Peyer's patch (tissue), 4 donors: ENCODE data around the gene IFNG. TPM values are rescaled to one million over a fixed set of nuclear protein-coding genes. Genes with fewer than 3 reads are reported as not detected.
"Not testable (repeated sequence)": the region's sequence is repeated elsewhere in the genome, so short reads cannot be mapped to it uniquely, and the experiment has no call there.

Experiments
- DNase-seq, 3 donors: peaks; one replicate each; pipeline ENCODE4 v3.0.0-alpha.2; 2017 to 2019
- H3K27ac ChIP-seq, 4 donors: fragments of 200-600 bp; sonication (generic); one replicate each; pipeline ENCODE4 v1.5.1; 2016 to 2019
- H3K27me3 ChIP-seq, 2 donors: fragments of 200-600 bp; sonication (generic); one replicate each; pipeline ENCODE4 v1.5.1; 2019
- H3K36me3 ChIP-seq, 3 donors: fragments of 200-600 bp; sonication (generic); one replicate each; pipeline ENCODE4 v1.5.1; 2016 to 2019
- H3K4me1 ChIP-seq, 4 donors: fragments of 200-600 bp; sonication (generic); one replicate each; pipeline ENCODE4 v1.5.1; 2016 to 2019
- H3K4me3 ChIP-seq, 4 donors: fragments of 200-600 bp; sonication (generic); 1 replicate in 3 of 4; 2 replicates in 1 of 4; pipeline ENCODE4 v1.5.1; 2016 to 2019; ENCODE audit warnings: mild to moderate bottlenecking in 1 of 4
- H3K9me3 ChIP-seq, 4 donors: fragments of 200-600 bp; sonication (generic); one replicate each; pipeline ENCODE4 v1.5.1; 2016 to 2019; ENCODE audit warnings: mild to moderate bottlenecking in 1 of 4
- POLR2A ChIP-seq, 2 donors: fragments of 450-650 bp; IDR thresholded peaks; one replicate each; pipeline ENCODE4 v1.5.1; 2017; ENCODE audit warnings: antibody characterized with exemption in 2 of 2, mild to moderate bottlenecking in 2 of 2, moderate library complexity in 2 of 2
- total RNA-seq, 4 donors: library from RNA; depleted of rRNA; stranded (reverse); fragments of >200 nt; gene quantifications; one replicate each; pipeline ENCODE4 v1.1.0, GENCODE V29; 2016
- TF ChIP-seq, protein P1 (sequence below), 6 experiments: fragments of 450-650 bp in 4 of 6; fragments of 200-600 bp in 2 of 6; sonication (generic) in 1 of 6; IDR thresholded peaks; one replicate each; pipeline ENCODE4 v1.5.1; 2017 to 2019; ENCODE audit warnings: antibody characterized with exemption in 6 of 6, mild to moderate bottlenecking in 3 of 6, moderate library complexity in 1 of 6

Gene IFNG
- total RNA-seq, 4 donors from 2014 or later: not detected

GRCh38 chr12:68180792-68181744 lies 21.5 kb upstream of the IFNG start:
- no peak overlapping the region for H3K27ac ChIP-seq
- H3K4me3 ChIP-seq: no peak overlapping the region
- H3K9me3 ChIP-seq: no peaks in the 10 kb centered on the region
- DNase-seq: peak in 1 of 3 donors; percentile 51
- TF ChIP-seq POLR2A (IDR thresholded peaks at IDR 0.05): no peak
- TF ChIP-seq, protein P1, sequence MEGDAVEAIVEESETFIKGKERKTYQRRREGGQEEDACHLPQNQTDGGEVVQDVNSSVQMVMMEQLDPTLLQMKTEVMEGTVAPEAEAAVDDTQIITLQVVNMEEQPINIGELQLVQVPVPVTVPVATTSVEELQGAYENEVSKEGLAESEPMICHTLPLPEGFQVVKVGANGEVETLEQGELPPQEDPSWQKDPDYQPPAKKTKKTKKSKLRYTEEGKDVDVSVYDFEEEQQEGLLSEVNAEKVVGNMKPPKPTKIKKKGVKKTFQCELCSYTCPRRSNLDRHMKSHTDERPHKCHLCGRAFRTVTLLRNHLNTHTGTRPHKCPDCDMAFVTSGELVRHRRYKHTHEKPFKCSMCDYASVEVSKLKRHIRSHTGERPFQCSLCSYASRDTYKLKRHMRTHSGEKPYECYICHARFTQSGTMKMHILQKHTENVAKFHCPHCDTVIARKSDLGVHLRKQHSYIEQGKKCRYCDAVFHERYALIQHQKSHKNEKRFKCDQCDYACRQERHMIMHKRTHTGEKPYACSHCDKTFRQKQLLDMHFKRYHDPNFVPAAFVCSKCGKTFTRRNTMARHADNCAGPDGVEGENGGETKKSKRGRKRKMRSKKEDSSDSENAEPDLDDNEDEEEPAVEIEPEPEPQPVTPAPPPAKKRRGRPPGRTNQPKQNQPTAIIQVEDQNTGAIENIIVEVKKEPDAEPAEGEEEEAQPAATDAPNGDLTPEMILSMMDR (IDR thresholded peaks at IDR 0.05): no peak
- no peaks in the 10 kb centered on the region for H3K4me1 ChIP-seq
- no peaks in the 10 kb centered on the region for H3K36me3 ChIP-seq
- H3K27me3 ChIP-seq: no peaks in the 10 kb centered on the region

DNA sequence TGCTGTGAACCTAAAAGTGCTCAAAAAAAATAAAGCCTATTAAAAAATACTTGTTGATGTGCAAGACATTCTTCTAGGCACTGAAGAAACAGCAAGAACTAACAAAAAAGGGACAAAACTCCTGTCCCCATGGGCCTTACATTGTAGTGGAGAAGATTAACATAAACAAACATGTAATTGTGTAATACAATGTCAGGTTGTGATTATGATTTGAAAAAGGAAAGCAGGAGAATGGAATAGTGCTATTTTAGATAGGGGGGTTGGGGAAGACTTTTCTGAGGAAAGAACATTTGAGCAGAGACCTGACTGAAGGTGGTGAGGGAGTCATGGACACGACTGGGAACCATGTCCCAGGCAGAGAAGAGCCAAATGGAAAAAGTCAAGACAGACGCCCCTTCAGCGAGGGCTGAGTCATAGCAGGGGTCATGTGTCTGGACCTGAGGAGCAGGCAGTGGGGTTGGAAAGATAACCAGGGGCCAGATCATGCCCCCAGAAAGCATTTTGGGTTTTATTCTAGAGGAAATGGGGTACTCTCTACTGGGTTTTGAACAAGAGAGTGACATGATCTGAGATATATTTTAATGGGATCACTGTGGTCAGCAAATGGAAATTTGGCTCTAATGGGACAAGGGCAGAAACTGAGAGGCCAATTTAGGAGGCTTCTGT lies 19.4 kb upstream of the IFNG start:
- H3K27ac ChIP-seq: no peak overlapping the region
- no peaks in the 10 kb centered on the region for H3K9me3 ChIP-seq
- no peak for DNase-seq
- H3K36me3 ChIP-seq: no peaks in the 10 kb centered on the region
- H3K4me1 ChIP-seq: no peaks in the 10 kb centered on the region
- no peak for TF ChIP-seq POLR2A (IDR thresholded peaks at IDR 0.05)
- TF ChIP-seq, protein P1 (IDR thresholded peaks at IDR 0.05): no peak
- H3K4me3 ChIP-seq: no peak overlapping the region
- no peaks in the 10 kb centered on the region for H3K27me3 ChIP-seq

DNA sequence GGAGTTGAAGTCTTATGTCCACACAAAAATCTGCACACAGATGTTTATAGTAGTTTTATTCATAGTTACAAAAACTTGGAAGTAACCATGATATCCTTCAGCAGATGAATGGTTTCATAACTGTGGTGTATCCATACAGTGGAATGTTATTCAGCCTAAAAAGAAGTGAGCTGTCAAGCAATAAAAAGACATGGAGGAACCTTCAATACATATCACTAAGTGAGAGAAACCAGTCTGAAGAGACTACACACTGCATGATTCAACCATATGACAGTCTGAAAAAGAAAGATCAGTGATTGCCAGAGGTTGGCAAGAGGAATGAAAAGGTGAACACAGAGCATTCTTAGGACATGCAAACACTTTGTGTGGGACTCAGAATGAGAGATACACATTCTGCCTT lies 18.6 kb upstream of the IFNG start:
- DNase-seq: no peak
- no peak for TF ChIP-seq POLR2A (IDR thresholded peaks at IDR 0.05)
- H3K27ac ChIP-seq: no peak overlapping the region
- H3K36me3 ChIP-seq: no peaks in the 10 kb centered on the region
- no peaks in the 10 kb centered on the region for H3K27me3 ChIP-seq
- H3K4me1 ChIP-seq: no peaks in the 10 kb centered on the region
- no peaks in the 10 kb centered on the region for H3K9me3 ChIP-seq
- H3K4me3 ChIP-seq: no peak overlapping the region

DNA sequence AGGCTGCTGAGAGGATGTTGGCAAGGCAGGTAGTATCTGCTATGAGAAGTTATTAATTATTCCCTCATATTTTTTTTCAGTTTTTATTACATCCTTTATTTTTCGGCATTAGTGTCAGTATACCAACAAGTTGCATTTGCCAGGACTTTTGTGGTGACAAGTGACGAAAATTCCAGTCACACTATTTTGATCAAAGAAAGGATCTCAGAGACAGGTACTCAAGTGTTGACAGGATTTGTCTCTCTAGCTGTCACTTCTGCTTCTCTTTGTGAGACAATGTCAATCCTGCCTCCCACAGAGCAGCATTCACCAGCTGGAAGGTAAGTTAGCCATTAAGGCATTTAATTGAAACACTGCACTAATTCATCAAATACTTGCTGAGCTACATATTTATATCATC lies 18.0 kb upstream of the IFNG start:
- Histone ChIP-seq H3K27ac (no peak overlapping the region), H3K9me3 (no peaks in the 10 kb centered on the region), H3K4me3 (no peak overlapping the region), H3K36me3 (no peaks in the 10 kb centered on the region), H3K27me3 (no peaks in the 10 kb centered on the region), H3K4me1 (no peaks in the 10 kb centered on the region)
- DNase-seq: no peak
- no peak for TF ChIP-seq POLR2A (IDR thresholded peaks at IDR 0.05)
- TF ChIP-seq, protein P1 (IDR thresholded peaks at IDR 0.05): no peak

- Histone ChIP-seq H3K27ac (peak overlapping the region in 2 of 4 donors; percentile 35 to 70), H3K27me3 (no peaks in the 10 kb centered on the region), H3K4me1 (no peaks in the 10 kb centered on the region), H3K9me3 (no peaks in the 10 kb centered on the region), H3K36me3 (no peaks in the 10 kb centered on the region), H3K4me3 (no peak overlapping the region)
- TF ChIP-seq POLR2A (IDR thresholded peaks at IDR 0.05): no peak
- TF ChIP-seq, protein P1 (IDR thresholded peaks at IDR 0.05): no peak
- no peak for DNase-seq
These were observed 16.7 kb upstream of the IFNG start for GRCh38 chr12:68176257-68176656.

- no peaks in the 10 kb centered on the region for H3K27me3 ChIP-seq
- peak overlapping the region in 2 of 4 donors; percentile 35 to 70 for H3K27ac ChIP-seq
- H3K4me3 ChIP-seq: no peak overlapping the region
- H3K4me1 ChIP-seq: no peaks in the 10 kb centered on the region
- DNase-seq: peak in 2 of 3 donors; percentile 63 to 73
- TF ChIP-seq, protein P1 (IDR thresholded peaks at IDR 0.05): no peak
- no peak for TF ChIP-seq POLR2A (IDR thresholded peaks at IDR 0.05)
- H3K36me3 ChIP-seq: no peaks in the 10 kb centered on the region
- H3K9me3 ChIP-seq: no peaks in the 10 kb centered on the region
These were observed 16.1 kb upstream of the IFNG start for GRCh38 chr12:68175557-68176061.

- H3K4me3 ChIP-seq, H3K4me1 ChIP-seq, H3K27me3 ChIP-seq, H3K9me3 ChIP-seq, DNase-seq, H3K36me3 ChIP-seq: not testable (repeated sequence)
- H3K27ac ChIP-seq: peak overlapping the region in 1 of 4 donors; percentile 70
These were observed 15.2 kb upstream of the IFNG start for GRCh38 chr12:68174761-68175160.
